K562 (cell line): ENCODE results near the gene ARID4B. TPM values are rescaled to one million over a fixed set of nuclear protein-coding genes. Genes with fewer than 3 reads are reported as not detected.
A peak's percentile ranks its signal among the peaks of the same experiment; 100 is the strongest.

Experiments used
- BACH1 ChIP-seq: fragments of 200-800 bp; sonication (Bioruptor generic); IDR thresholded peaks from 2 replicates; pipeline ENCODE4 v1.6.1; 2016; ENCODE audit warnings: missing genetic modification characterization, missing compliant biosample characterization
- DDX20 ChIP-seq: fragments of 450-650 bp; IDR thresholded peaks from 2 replicates; pipeline ENCODE4 v1.6.1; 2016; ENCODE audit warnings: missing genetic modification characterization, low read depth, mild to moderate bottlenecking, missing compliant biosample characterization, moderate library complexity
- DEAF1 ChIP-seq: fragments of 450-650 bp; formaldehyde crosslinking; IDR thresholded peaks from 2 replicates; pipeline ENCODE4 v1.4.0; 2020; ENCODE audit warnings: mild to moderate bottlenecking, moderate library complexity
- ELF1 ChIP-seq: fragments of 200-800 bp; sonication (Bioruptor generic); IDR thresholded peaks from 2 replicates; pipeline ENCODE4 v1.6.1; 2016; ENCODE audit warnings: missing genetic modification characterization, missing compliant biosample characterization
- GATAD2A ChIP-seq: fragments of 450-650 bp; IDR thresholded peaks from 2 replicates; pipeline ENCODE4 v1.6.1; 2017
- HNRNPK ChIP-seq: fragments of 200-400 bp; formaldehyde crosslinking; IDR thresholded peaks from one replicate; pipeline ENCODE4 v1.6.1; 2018; ENCODE audit warnings: mild to moderate bottlenecking, low read depth, low read length; ENCODE audit not compliant: poor library complexity, severe bottlenecking
- MTF1 ChIP-seq: fragments of 250-450 bp; sonication (Bioruptor Pico); IDR thresholded peaks from 2 replicates; pipeline ENCODE4 v1.9.0; 2021; ENCODE audit warnings: moderate library complexity, mild to moderate bottlenecking, inconsistent platforms, borderline replicate concordance
- NCOR1 ChIP-seq: fragments of 450-650 bp; IDR thresholded peaks from 2 replicates; pipeline ENCODE4 v1.6.1; 2016; ENCODE audit warnings: mild to moderate bottlenecking, moderate library complexity
- NR1H2 ChIP-seq: sonication (generic); formaldehyde crosslinking; IDR thresholded peaks from 2 replicates; pipeline ENCODE4 v1.4.0; 2020; ENCODE audit warnings: mild to moderate bottlenecking, missing genetic modification reagents
- POLR3G ChIP-seq: IDR thresholded peaks from 2 replicates; pipeline ENCODE4 v1.6.1; 2011; ENCODE audit not compliant: insufficient read length, insufficient replicate concordance; ENCODE audit errors: extremely low read depth
- PPARD ChIP-seq: fragments of 250-450 bp; sonication (Bioruptor Pico); IDR thresholded peaks from 2 replicates; pipeline ENCODE4 v1.8.0; 2022; ENCODE audit warnings: inconsistent platforms, mild to moderate bottlenecking, moderate library complexity
- PYGO2 ChIP-seq: fragments of 450-650 bp; IDR thresholded peaks from 2 replicates; pipeline ENCODE4 v1.6.1; 2016; ENCODE audit warnings: mild to moderate bottlenecking, missing genetic modification characterization, moderate library complexity, missing compliant biosample characterization
- RAD51 ChIP-seq: fragments of 450-650 bp; IDR thresholded peaks from 2 replicates; pipeline ENCODE4 v1.7.1; 2016; ENCODE audit warnings: low read depth, mild to moderate bottlenecking, borderline replicate concordance
- RBM34 ChIP-seq: fragments of 200-400 bp; formaldehyde crosslinking; IDR thresholded peaks from 2 replicates; pipeline ENCODE4 v1.6.1; 2018; ENCODE audit warnings: low read length, borderline replicate concordance; ENCODE audit not compliant: insufficient read depth
- STAG1 ChIP-seq: sonication (generic); formaldehyde crosslinking; IDR thresholded peaks from 2 replicates; pipeline ENCODE4 v1.5.0; 2020; ENCODE audit warnings: missing genetic modification reagents, borderline replicate concordance
- TFE3 ChIP-seq: fragments of 450-650 bp; formaldehyde crosslinking; IDR thresholded peaks from 2 replicates; pipeline ENCODE4 v1.4.0; 2020; ENCODE audit warnings: mild to moderate bottlenecking, mixed read lengths
- TGIF2 ChIP-seq: sonication (generic); formaldehyde crosslinking; IDR thresholded peaks from 2 replicates; pipeline ENCODE4 v1.8.1; 2022; ENCODE audit warnings: mild to moderate bottlenecking, missing genetic modification reagents, moderate library complexity
- ZBTB34 ChIP-seq: fragments of 250-450 bp; sonication (Bioruptor Pico); IDR thresholded peaks from 2 replicates; pipeline ENCODE4 v1.8.0; 2021; ENCODE audit warnings: mild to moderate bottlenecking, moderate library complexity
- ZBTB8A ChIP-seq: fragments of 450-650 bp; IDR thresholded peaks from 2 replicates; pipeline ENCODE4 v1.6.1; 2018; ENCODE audit warnings: mild to moderate bottlenecking, moderate library complexity; ENCODE audit not compliant: partially characterized antibody
- ZNF133 ChIP-seq: fragments of 250-450 bp; sonication (Bioruptor Pico); IDR thresholded peaks from 2 replicates; pipeline ENCODE4 v1.4.0; 2020; ENCODE audit warnings: mild to moderate bottlenecking
- polyA plus RNA-seq, 8 experiments: library from polyadenylated mRNA; depleted of rRNA in 4 of 8; stranded (reverse) in 5 of 8; unstranded in 3 of 8; fragments of >200 nt; fragmentation: Nextera tagmentation in 2 of 8; fragmentation: Illumina TruSeq in 1 of 8; extraction: Ambion mirVana in 2 of 8; extraction: Trizol in 1 of 8; gene quantifications; 2 replicates each; pipeline versions ENCODE4 v1.2.1 to v1.2.3, GENCODE V29; 2011 to 2014; ENCODE audit warnings: inconsistent platforms in 1 of 8, missing spikeins in 1 of 8
- total RNA-seq, 7 experiments: library from RNA; depleted of rRNA in 6 of 7; stranded (reverse); fragments of >200 nt in 6 of 7; fragmentation: Illumina TruSeq in 2 of 7; extraction: Trizol in 2 of 7; gene quantifications; 2 replicates each; pipeline versions ENCODE4 v1.2.1 to v1.2.3, GENCODE V29; 2011 to 2021; ENCODE audit warnings: low replicate concordance in 1 of 7
- TF ChIP-seq, protein P1 (sequence below): sonication (generic); formaldehyde crosslinking; IDR thresholded peaks from 2 replicates; pipeline ENCODE4 v1.8.0; 2022; ENCODE audit warnings: mild to moderate bottlenecking, missing genetic modification reagents
- TF ChIP-seq, protein P2 (sequence below): fragments of 450-650 bp; formaldehyde crosslinking; IDR thresholded peaks from 2 replicates; pipeline ENCODE4 v1.4.0; 2022; ENCODE audit warnings: missing genetic modification characterization

Gene ARID4B
- total and polyA plus RNA-seq, 9 of the 15 experiments (the other 6 are each of a cell fraction or from before 2014, with no cell fraction given) = 8.4 to 38.9 (median 18.5) TPM

DNA sequence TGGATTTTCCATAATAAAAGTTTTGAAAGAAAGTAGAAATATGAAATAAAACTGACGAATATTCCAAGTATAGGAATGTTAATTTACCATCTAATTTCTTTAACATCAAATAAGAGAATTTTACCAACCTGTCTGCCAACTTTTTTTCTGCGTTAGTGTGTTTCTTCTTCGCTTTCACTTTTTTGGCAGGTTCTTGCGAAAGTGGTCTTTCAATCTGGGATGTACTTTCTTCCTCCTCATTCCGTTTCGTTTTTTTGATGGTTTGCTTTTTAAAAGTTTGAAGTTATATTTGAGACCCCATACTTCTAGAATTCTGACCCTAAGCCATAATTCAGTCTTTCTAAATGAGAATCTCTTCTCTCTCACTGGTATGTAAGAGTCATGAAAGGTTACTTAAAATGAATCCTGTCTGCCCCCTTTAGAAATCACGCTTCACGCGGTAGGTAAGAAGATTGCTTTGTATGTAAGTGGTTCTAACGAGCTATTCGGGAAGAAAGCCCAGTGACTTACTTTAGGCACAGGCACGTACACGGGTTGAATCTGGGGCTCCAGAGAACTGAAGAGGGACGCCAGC is 167.5 kb downstream of the ARID4B start (continued):
- no peak for TF ChIP-seq TFE3 (CRISPR knock-in tag)
- no peak for TF ChIP-seq ZNF133 (CRISPR knock-in tag)
- TF ChIP-seq RAD51 = no peak
- TF ChIP-seq, protein P1, sequence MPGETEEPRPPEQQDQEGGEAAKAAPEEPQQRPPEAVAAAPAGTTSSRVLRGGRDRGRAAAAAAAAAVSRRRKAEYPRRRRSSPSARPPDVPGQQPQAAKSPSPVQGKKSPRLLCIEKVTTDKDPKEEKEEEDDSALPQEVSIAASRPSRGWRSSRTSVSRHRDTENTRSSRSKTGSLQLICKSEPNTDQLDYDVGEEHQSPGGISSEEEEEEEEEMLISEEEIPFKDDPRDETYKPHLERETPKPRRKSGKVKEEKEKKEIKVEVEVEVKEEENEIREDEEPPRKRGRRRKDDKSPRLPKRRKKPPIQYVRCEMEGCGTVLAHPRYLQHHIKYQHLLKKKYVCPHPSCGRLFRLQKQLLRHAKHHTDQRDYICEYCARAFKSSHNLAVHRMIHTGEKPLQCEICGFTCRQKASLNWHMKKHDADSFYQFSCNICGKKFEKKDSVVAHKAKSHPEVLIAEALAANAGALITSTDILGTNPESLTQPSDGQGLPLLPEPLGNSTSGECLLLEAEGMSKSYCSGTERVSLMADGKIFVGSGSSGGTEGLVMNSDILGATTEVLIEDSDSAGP (CRISPR knock-in tag) = no peak
- no peak for TF ChIP-seq PYGO2 (tag)
- TF ChIP-seq POLR3G = no peak
- TF ChIP-seq NCOR1 = no peak
- TF ChIP-seq NR1H2 (CRISPR knock-in tag) = no peak
- no peak for TF ChIP-seq DEAF1
- TF ChIP-seq STAG1 (CRISPR knock-in tag) = no peak
- TF ChIP-seq BACH1 (tag) = peak; percentile 18; the same call in 1 of the 2 replicates
- no peak for TF ChIP-seq PPARD (CRISPR knock-in tag)
- no peak for TF ChIP-seq HNRNPK
- no peak for TF ChIP-seq MTF1
- TF ChIP-seq GATAD2A = no peak
- TF ChIP-seq TGIF2 (CRISPR knock-in tag) = 0 out of 2 replicates have a peak, but pooled peaks have one; percentile 23
- TF ChIP-seq RBM34 = no peak
- TF ChIP-seq ZBTB8A = no peak
- no peak for TF ChIP-seq ZBTB34 (CRISPR knock-in tag)
- TF ChIP-seq, protein P2, sequence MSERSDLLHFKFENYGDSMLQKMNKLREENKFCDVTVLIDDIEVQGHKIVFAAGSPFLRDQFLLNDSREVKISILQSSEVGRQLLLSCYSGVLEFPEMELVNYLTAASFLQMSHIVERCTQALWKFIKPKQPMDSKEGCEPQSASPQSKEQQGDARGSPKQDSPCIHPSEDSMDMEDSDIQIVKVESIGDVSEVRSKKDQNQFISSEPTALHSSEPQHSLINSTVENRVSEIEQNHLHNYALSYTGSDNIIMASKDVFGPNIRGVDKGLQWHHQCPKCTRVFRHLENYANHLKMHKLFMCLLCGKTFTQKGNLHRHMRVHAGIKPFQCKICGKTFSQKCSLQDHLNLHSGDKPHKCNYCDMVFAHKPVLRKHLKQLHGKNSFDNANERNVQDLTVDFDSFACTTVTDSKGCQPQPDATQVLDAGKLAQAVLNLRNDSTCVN = no peak
- no peak for TF ChIP-seq ELF1
- TF ChIP-seq DDX20 (tag) = no peak
